ENCODE data around the gene LSM7.

- TF ChIP-seq CTCF (CRISPR knock-in tag; IDR thresholded peaks at IDR 0.05) (no peak), JUN (CRISPR knock-in tag; IDR thresholded peaks at IDR 0.05) (no peak), SOX5 (CRISPR knock-in tag; IDR thresholded peaks at IDR 0.05; ENCODE audit: borderline replicate concordance) (no peak), MATR3 (CRISPR knock-in tag; IDR thresholded peaks at IDR 0.05) (no peak), EZH2 (conservative IDR thresholded peaks at IDR 0.05; ENCODE audit: low read depth, low read length) (no peak), ZNF766 (CRISPR knock-in tag; IDR thresholded peaks at IDR 0.05; ENCODE audit: borderline replicate concordance) (no peak), ZNF234 (CRISPR knock-in tag; conservative IDR thresholded peaks at IDR 0.05) (no peak), JUNB (CRISPR knock-in tag; IDR thresholded peaks at IDR 0.05; ENCODE audit: borderline replicate concordance) (no peak), SMARCC2 (IDR thresholded peaks at IDR 0.05) (no peak), CBFB (CRISPR knock-in tag; IDR thresholded peaks at IDR 0.05) (no peak), GZF1 (CRISPR knock-in tag; IDR thresholded peaks at IDR 0.05) (no peak)
- TF ChIP-seq, protein P1, sequence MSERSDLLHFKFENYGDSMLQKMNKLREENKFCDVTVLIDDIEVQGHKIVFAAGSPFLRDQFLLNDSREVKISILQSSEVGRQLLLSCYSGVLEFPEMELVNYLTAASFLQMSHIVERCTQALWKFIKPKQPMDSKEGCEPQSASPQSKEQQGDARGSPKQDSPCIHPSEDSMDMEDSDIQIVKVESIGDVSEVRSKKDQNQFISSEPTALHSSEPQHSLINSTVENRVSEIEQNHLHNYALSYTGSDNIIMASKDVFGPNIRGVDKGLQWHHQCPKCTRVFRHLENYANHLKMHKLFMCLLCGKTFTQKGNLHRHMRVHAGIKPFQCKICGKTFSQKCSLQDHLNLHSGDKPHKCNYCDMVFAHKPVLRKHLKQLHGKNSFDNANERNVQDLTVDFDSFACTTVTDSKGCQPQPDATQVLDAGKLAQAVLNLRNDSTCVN (CRISPR knock-in tag; IDR thresholded peaks at IDR 0.05; ENCODE audit: borderline replicate concordance): no peak
These were observed 48.6 kb upstream of the LSM7 start for GRCh38 chr19:2376784-2377519.

All from HepG2 (cell line).